Stimulated activated CD4-positive, alpha-beta T cell treated with anti-CD3 and anti-CD28 coated beads, Interleukin-12 subunit alpha, Interleukin-12 subunit beta, amount 100 ng/mL, for 4 hours (primary cell): ENCODE data around the gene PPA1.
"Not testable (repeated sequence)": the region's sequence is repeated elsewhere in the genome, so short reads cannot be mapped to it uniquely, and the experiment has no call there.

ENCODE experiments used
- DNase-seq: peaks from one replicate; pipeline ENCODE4 v3.0.0-alpha.2; 2020

The PPA1 gene

DNA sequence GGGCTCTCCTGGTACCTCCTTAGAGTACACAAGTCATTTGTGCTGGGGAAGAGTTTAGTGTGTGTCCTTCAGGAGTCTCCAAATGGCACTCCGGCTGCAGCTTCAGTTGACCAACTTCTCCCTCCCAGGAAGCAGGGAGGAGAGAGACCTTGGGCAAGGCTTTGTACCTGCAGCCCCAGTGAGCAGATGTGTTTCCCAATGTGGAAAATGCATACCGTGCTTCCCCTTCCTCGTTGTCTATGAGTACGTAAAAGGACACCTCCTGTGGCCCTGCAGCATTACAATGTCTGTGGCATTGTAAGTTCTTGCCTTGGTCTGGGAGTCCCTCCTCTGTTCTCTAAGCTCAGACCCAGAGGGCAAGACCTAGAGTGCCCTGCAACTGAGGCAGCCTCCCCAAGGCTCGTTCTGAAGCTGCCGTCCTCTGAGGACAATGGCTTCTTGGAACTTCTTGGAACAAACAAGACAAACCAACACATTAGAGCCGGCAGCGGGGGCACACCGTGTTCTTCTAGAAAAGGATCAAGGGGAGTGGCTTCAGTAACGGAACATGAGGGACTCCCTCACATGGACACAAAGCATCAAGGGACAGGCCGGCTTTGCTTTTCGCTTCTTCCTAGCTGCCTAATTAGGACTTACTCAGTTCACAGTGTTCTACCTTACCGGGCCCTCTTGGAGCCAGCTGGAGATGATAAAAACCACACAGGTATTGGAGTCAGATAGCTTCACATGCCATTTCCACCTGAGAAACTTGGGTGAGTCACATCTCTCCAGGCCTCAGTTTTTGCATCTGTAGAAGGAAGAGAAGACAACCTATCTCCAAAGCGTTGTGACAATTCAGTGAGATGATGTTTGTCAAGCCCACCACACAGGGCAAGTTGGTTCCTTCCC is 20.9 kb upstream of the PPA1 start:
- no peak for DNase-seq

GRCh38 chr10:70250961-70251680 is 17.9 kb upstream of the PPA1 start:
- no peak for DNase-seq

DNA sequence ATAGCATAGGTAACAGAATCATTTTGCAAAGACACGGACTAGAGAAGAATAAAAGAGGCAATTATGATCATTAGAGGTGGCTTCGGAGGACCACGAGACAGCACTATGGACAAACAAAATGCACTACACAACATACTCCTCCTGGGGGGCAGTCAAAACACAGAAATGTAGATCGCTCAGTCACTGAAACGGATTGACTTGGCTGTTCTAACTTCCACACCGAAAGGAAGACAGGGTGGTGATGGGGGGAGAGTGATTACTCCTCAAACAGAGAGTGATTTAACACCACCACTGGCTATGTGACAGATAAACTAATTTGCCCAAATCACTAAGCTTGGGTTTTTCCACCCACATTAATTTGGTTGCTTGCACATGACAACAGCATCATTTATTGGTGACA is 14.1 kb upstream of the PPA1 start:
- DNase-seq, result no peak

DNA sequence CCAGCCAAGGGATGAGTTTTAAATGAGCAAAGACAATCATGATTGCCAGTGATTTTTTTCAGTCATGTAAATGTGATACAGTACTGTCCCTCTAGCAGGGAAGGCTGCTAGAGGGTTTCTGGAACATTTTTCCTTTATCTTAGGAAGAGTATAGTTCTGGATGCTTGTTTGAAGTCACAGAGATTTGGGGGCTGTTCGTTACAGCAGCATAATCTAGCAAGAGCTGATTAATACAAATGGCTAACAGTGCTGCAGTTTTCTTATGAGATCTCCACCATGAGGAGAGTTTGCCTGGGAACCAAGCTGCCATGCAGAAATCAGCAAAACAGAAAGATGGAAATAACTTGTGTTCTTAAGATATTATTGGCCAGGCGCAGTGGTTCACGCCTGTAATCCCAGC is 7.9 kb upstream of the PPA1 start:
- DNase-seq, result no peak

DNA sequence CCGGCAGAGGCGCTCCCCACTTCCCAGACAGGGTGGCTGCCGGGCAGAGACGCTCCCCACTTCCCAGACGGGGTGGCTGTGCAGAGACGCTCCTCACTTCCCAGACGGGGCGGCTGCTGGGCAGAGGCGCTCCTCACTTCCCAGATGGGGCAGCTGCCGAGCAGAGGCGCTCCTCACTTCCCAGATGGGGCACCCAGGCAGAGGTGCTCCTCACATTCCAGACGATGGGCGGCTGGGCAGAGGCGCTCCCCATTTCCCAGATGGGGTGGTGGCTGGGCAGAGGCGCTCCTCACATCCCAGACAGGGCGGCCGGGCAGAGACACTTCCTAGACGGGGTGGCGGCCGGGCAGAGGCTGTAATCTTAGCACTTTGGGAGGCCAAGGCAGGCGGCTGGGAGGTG is 6.8 kb upstream of the PPA1 start:
- not testable (repeated sequence) for DNase-seq

- DNase-seq, result not testable (repeated sequence)
Measured at GRCh38 chr10:70239077-70239976, 6.1 kb upstream of the PPA1 start.

- not testable (repeated sequence) for DNase-seq
Measured at GRCh38 chr10:70237958-70238536, 4.8 kb upstream of the PPA1 start.

- no peak for DNase-seq
Measured at GRCh38 chr10:70234668-70235447, 1.6 kb upstream of the PPA1 start.

DNA sequence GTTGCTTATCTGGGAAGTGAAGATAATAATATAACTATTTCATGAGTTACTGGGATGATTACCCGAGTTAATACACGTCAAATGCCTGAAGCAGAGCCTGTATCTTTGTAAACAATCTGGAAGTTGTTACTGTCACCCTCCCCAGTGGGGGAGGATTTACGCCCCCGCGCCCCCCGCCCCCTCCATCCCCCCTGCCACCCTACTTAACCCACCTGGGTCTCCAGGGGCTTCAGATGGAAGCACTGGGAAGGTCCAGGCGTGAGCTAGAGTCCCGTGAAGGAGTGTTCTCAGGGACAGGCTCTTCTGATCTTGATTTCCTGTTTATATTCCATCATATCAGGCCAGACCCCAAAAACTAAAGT is 691 bp upstream of the PPA1 start:
- no peak for DNase-seq

DNA sequence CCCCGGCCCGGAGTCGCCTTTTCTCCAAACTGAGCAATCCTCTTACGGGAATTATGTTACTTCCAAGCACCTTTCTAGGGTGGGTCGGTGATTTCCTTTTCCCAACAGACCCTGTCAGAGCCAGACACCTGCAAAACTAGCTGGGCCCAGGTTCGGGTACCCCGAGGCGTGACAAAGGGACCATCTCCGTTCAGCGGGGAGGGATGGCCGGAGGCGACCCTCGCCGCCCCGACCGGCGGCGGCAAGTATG is 445 bp downstream of the PPA1 start:
- peak; percentile 40 for DNase-seq

DNA sequence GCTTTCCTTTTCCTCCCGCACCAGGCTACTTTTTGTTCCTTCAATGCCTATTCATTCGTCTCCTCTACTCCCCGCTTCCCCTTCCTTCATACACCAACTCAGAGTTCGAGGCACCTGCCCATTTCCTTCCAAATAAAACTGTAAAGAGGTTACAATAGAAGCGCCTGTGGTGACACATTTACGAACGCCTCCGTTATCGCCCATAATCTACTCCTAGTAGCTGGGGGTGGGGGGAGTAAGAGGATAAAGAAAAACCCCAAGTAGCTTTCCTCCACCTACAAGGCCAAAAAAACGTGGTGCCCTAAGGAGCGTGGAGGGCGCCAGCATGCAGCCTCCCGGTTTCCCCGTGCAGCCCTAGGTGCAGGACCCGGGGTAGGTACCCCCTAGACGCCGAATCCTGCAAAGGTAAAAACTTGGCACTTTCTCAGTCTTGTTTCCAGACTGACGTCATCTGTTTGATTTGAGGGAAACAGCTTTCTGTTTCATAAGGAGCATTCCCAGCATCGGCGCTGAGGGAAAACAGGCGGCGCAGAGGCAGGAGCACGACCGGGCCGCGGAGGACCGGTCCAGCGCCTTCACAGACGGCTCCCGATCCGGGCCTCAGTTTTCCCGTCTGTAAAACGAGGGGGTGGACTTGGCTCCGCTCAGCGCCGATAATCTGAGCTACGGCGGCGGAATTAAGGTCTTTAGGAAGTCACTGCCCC is 922 bp downstream of the PPA1 start:
- DNase-seq, result peak; percentile 39

- no peak for DNase-seq
Measured at GRCh38 chr10:70228491-70228890, 4.7 kb downstream of the PPA1 start.

GRCh38 chr10:70227548-70228320 is 5.5 kb downstream of the PPA1 start:
- no peak for DNase-seq

GRCh38 chr10:70223728-70224127 is 9.5 kb downstream of the PPA1 start:
- DNase-seq, result no peak

DNA sequence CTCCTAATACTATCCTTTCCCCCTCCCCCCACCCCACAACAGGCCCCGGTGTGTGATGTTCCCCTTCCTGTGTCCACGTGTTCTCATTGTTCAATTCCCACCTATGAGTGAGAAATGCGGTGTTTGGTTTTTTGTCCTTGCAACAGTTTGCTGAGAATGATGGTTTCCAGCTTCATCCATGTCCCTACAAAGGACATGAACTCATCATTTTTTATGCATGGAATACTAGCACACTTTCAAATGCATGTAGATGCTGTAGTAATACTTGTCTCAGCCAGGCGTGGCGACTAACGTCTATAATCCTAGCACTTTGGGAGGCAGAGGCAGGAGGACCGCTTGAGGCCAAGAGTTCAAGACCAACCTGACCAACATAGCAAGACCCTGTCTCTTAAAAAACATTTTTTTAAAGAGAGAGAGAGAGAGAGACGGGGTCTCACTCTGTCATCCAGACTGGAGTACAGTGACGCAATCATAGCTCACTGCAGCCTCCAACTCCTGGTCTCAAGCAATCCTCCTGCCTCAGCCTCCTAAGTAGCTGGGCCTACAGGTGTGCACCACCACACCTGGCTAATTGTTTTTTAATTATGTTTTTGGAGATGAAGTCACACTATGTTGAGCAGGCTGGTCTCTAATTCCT is 10.3 kb downstream of the PPA1 start:
- not testable (repeated sequence) for DNase-seq

DNA sequence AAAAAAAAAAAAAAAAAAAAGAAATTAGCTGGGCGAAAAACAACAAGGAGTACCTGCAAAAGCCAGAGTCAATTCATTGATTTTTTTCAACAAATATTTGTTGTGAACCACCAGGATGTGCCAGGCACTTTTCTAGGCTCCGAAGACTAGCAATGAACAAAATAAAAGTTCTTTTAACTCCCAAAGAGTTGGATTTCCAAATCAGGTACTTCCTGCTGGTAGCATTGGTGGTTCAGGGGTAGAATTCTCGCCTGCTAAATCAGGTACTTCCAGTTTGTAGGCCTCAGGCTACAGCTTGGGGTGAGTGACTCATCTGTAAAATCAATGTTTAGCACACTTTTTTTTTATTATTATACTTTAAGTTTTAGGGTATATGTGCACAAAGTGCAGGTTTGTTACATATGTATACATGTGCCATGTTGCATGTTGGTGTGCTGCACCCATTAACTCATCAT is 10.9 kb downstream of the PPA1 start:
- no peak for DNase-seq

DNA sequence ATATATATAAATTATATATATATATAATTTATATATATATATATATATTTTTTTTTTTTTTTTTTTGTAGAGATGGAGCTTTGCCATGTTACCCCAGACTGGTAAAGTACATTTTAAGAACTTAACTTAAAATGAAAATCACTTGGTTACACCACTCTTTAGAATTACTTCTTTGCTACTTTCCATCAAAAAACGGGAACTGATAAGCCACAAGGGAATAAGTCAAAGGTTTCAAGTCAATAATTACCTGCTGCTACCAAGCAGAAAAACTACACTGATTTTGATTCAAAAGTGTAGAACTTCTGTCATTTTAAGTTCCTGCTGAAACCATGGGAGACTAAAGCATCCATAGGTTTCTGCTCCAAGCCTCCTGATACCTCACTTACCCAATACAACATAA is 12.2 kb downstream of the PPA1 start:
- DNase-seq, result no peak

- DNase-seq, result no peak
Measured at GRCh38 chr10:70212879-70213278, 20.4 kb downstream of the PPA1 start.

GRCh38 chr10:70212277-70212676 is 21.0 kb downstream of the PPA1 start:
- no peak for DNase-seq

- DNase-seq, result no peak
Measured at GRCh38 chr10:70206762-70207161, 26.5 kb downstream of the PPA1 start.
